Activated CD8-positive, alpha-beta T cell treated with anti-CD3 and anti-CD28 coated beads, Interleukin-2, amount 10 ng/mL, durations not matched to agents 7 days and 5 days (primary cell): ENCODE measurements around the gene CLCF1. TPM values are rescaled to one million over a fixed set of nuclear protein-coding genes. Genes with fewer than 3 reads are reported as not detected.
A peak's percentile ranks its signal among the peaks of the same experiment; 100 is the strongest.

Experiments
- ATAC-seq: fragments of 150-1000 bp; cut with Tn5 transposase; one replicate; pipeline ENCODE4 v1.10.0; 2021; ENCODE audit warnings: moderate library complexity
- CTCF ChIA-PET: fragments of 350-600 bp; sonication (Branson Sonifier 250); formaldehyde crosslinking; loops from one replicate; lab custom pipeline; 2021; ENCODE audit warnings: antibody characterized with exemption; lab: Charles Lee
- POLR2A ChIA-PET: fragments of 350-600 bp; sonication (Branson Sonifier 250); formaldehyde crosslinking; loops from one replicate; lab custom pipeline; 2021; ENCODE audit warnings: antibody characterized with exemption; lab: Charles Lee
- DNase-seq: peaks from one replicate; pipeline ENCODE4 v3.0.0-alpha.2; 2020
- H3K27ac Mint-ChIP-seq: one replicate; pipeline ENCODE4 v1.8.0; 2021; ENCODE audit warnings: mild to moderate bottlenecking, mixed read lengths
- H3K27me3 Mint-ChIP-seq: one replicate; pipeline ENCODE4 v1.8.0; 2021; ENCODE audit warnings: low read depth, mixed read lengths
- H3K36me3 Mint-ChIP-seq: one replicate; pipeline ENCODE4 v1.8.0; 2021; ENCODE audit warnings: low read depth, mixed read lengths
- H3K4me1 Mint-ChIP-seq: one replicate; pipeline ENCODE4 v1.8.0; 2021; ENCODE audit warnings: low read depth, mixed read lengths
- H3K4me3 Mint-ChIP-seq: one replicate; pipeline ENCODE4 v1.8.0; 2021; ENCODE audit warnings: mild to moderate bottlenecking, mixed read lengths
- H3K9me3 Mint-ChIP-seq: one replicate; pipeline ENCODE4 v1.8.0; 2022; ENCODE audit warnings: mixed read lengths; ENCODE audit not compliant: insufficient read depth
- total RNA-seq, 2 experiments: library from RNA; stranded (reverse); gene quantifications; one replicate each; pipeline ENCODE4 v1.2.3, GENCODE V29; 2021

CLCF1 gene
- total RNA-seq, 2 experiments from 2014 or later, result 0.29 to 0.50 TPM

GRCh38 chr11:67347964-67348749 lies 25.2 kb downstream of the CLCF1 start:
- Mint-ChIP-seq H3K4me3 (no peak overlapping the region), H3K9me3 (no peaks in the 10 kb centered on the region), H3K27me3 (no peaks in the 10 kb centered on the region), H3K36me3 (peaks cover 8% of the 10 kb centered on the region), H3K27ac (no peak overlapping the region), H3K4me1 (peaks cover 43% of the 10 kb centered on the region)
- ATAC-seq (no peak), DNase-seq (no peak)
- ChIA-PET POLR2A (no interaction called here), CTCF (interaction anchor here (0.8 to 18.5 kb wide), 8 partner anchors 6 to 86 kb away, joined by 3 to 998 read pairs (median 68); partner anchors contain the start of genes CLCF1, POLD4 and RAD9A)

- CTCF ChIA-PET, result interaction anchor here (0.7 to 18.5 kb wide), 37 partner anchors 8 to 283 kb away, joined by 3 to 196 read pairs (median 6); partner anchors contain the start of genes CLCF1, GSTP1, KDM2A and NUDT8
- no peak for DNase-seq
- ATAC-seq, result peak; percentile 51
- H3K9me3 Mint-ChIP-seq, result no peaks in the 10 kb centered on the region
- peaks cover 2% of the 10 kb centered on the region for H3K36me3 Mint-ChIP-seq
- no peaks in the 10 kb centered on the region for H3K27me3 Mint-ChIP-seq
- H3K4me1 Mint-ChIP-seq, result peaks cover 30% of the 10 kb centered on the region
- POLR2A ChIA-PET, result interaction anchor here (0.6 to 2.0 kb wide), 11 partner anchors 16 to 159 kb away, joined by 3 to 7 read pairs (median 4); partner anchors contain the start of genes ANKRD13D and RAD9A
- no peak overlapping the region for H3K4me3 Mint-ChIP-seq
- H3K27ac Mint-ChIP-seq, result peak overlapping the region; percentile 21
These were observed 27.2 kb downstream of the CLCF1 start for GRCh38 chr11:67345920-67346819.

- no peaks in the 10 kb centered on the region for H3K27me3 Mint-ChIP-seq
- DNase-seq, result no peak
- POLR2A ChIA-PET, result interaction anchor here (0.7 to 2.0 kb wide), 9 partner anchors 8 to 159 kb away, joined by 3 to 7 read pairs (median 4); partner anchors contain the start of gene POLD4
- H3K36me3 Mint-ChIP-seq, result no peaks in the 10 kb centered on the region
- CTCF ChIA-PET, result interaction anchor here (0.7 to 18.5 kb wide), 35 partner anchors 9 to 284 kb away, joined by 3 to 196 read pairs (median 6); partner anchors contain the start of genes CLCF1, GSTP1, KDM2A and NUDT8
- ATAC-seq, result peak; percentile 34
- no peaks in the 10 kb centered on the region for H3K9me3 Mint-ChIP-seq
- H3K27ac Mint-ChIP-seq, result peak overlapping the region; percentile 1
- H3K4me3 Mint-ChIP-seq, result no peak overlapping the region
- H3K4me1 Mint-ChIP-seq, result peaks cover 27% of the 10 kb centered on the region
These were observed 28.0 kb downstream of the CLCF1 start for GRCh38 chr11:67345247-67345919.

GRCh38 chr11:67344264-67344663 lies 29.1 kb downstream of the CLCF1 start:
- Mint-ChIP-seq H3K4me1 (peaks cover 27% of the 10 kb centered on the region), H3K4me3 (no peak overlapping the region), H3K9me3 (no peaks in the 10 kb centered on the region), H3K27ac (peak overlapping the region; percentile 78), H3K27me3 (no peaks in the 10 kb centered on the region), H3K36me3 (no peaks in the 10 kb centered on the region)
- peak; percentile 44 for DNase-seq
- ChIA-PET POLR2A (interaction anchor here (0.9 to 1.8 kb wide), 2 partner anchors 9 to 21 kb away, joined by 4 to 6 read pairs; partner anchors contain the start of gene POLD4), CTCF (interaction anchor here (1.1 to 18.5 kb wide), 7 partner anchors 10 to 82 kb away, joined by 3 to 196 read pairs (median 14); partner anchors contain the start of gene POLD4)
- ATAC-seq, result peak; percentile 63

DNA sequence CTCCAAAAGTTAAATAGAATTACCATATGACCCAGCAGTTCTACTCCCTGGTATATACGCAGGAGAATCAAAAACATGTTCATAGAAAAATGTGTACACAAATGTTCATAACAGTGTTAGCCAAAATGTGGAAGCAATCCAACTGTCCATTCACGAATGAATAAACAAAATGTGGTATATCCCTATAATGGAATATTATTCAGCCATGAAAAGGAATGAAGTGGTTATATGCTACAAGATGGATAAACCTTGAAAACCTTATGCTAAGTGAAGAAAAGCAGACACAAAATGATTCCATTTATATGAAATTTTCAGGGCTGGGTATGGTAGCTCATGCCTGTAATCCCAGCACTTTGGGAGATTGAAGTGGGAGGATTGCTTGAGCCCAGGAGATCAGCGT lies 36.1 kb downstream of the CLCF1 start:
- Mint-ChIP-seq H3K36me3 (no peaks in the 10 kb centered on the region), H3K27ac (no peak overlapping the region), H3K4me3 (no peak overlapping the region), H3K27me3 (no peaks in the 10 kb centered on the region), H3K9me3 (no peaks in the 10 kb centered on the region), H3K4me1 (no peaks in the 10 kb centered on the region)
- ATAC-seq, result no peak
- no peak for DNase-seq
- POLR2A ChIA-PET, result no interaction called here
- CTCF ChIA-PET, result interaction anchor here (2.3 to 18.5 kb wide), 3 partner anchors 9 to 20 kb away, joined by 8 to 196 read pairs (median 24); partner anchors contain the start of gene POLD4

DNA sequence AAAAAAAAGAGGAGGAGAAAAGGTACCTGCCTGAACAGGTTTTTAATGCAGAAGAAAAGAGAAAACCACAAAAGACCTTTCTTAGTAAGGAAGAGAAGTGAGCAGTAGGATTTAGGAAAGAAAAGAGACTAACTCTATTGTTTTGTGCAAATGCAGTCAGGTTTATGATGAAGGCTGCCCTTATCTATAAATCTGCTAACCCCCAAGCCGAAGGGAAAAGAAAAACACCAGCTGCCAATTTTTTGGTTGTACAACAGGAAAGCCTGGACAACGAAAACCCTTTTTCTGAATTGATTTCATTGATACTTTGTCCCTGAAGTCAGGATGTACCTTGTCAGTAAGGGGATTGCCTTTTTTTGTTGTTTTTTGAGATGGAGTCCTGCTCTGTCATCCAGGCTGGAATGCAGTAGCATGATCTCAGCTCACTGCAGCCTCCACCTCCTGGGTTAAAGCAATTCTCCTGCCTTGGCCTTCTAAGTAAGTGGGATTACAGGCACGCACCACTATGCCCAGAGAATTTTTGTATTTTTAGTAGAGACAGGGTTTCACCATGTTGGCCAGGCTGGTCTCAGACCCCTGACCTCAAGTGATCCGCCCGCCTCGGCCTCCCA lies 41.2 kb downstream of the CLCF1 start:
- H3K36me3 Mint-ChIP-seq, result no peaks in the 10 kb centered on the region
- H3K27me3 Mint-ChIP-seq, result no peaks in the 10 kb centered on the region
- DNase-seq, result no peak
- H3K4me1 Mint-ChIP-seq, result no peaks in the 10 kb centered on the region
- no peaks in the 10 kb centered on the region for H3K9me3 Mint-ChIP-seq
- no peak overlapping the region for H3K4me3 Mint-ChIP-seq
- ChIA-PET CTCF (interaction anchor here (0.5 to 18.5 kb wide), 4 partner anchors 13 to 70 kb away, joined by 3 to 196 read pairs (median 8); partner anchors contain the start of gene POLD4), POLR2A (interaction anchor here (0.7 kb wide), 1 partner anchor 21 kb away, joined by 3 read pairs; the partner anchor contains the start of gene POLD4)
- H3K27ac Mint-ChIP-seq, result no peak overlapping the region
- no peak for ATAC-seq

GRCh38 chr11:67323526-67323925 lies 49.9 kb downstream of the CLCF1 start:
- CTCF ChIA-PET, result interaction anchor here (0.8 to 7.8 kb wide), 6 partner anchors 22 to 59 kb away, joined by 3 to 76 read pairs (median 30); partner anchors contain the start of gene POLD4
- no peak for ATAC-seq

GRCh38 chr11:67322049-67322448 lies 51.3 kb downstream of the CLCF1 start:
- H3K27ac Mint-ChIP-seq, result no peak overlapping the region
- DNase-seq (no peak), ATAC-seq (no peak)
- CTCF ChIA-PET, result interaction anchor here (1.1 to 9.9 kb wide), 6 partner anchors 24 to 64 kb away, joined by 3 to 116 read pairs (median 58); partner anchors contain the start of gene POLD4
- POLR2A ChIA-PET, result interaction anchor here (1.1 to 1.6 kb wide), 4 partner anchors 23 to 60 kb away, joined by 3 to 7 read pairs (median 3); no protein-coding TSS in a partner anchor
- H3K9me3 Mint-ChIP-seq, result no peaks in the 10 kb centered on the region
- peaks cover 3% of the 10 kb centered on the region for H3K27me3 Mint-ChIP-seq
- H3K4me3 Mint-ChIP-seq, result no peak overlapping the region
- H3K36me3 Mint-ChIP-seq, result peaks cover 4% of the 10 kb centered on the region
- H3K4me1 Mint-ChIP-seq, result peaks cover 7% of the 10 kb centered on the region

More at GRCh38 chr11:67323526-67323925, 49.9 kb downstream of the CLCF1 start:
- POLR2A ChIA-PET, result interaction anchor here (1.1 kb wide), 1 partner anchor 21 kb away, joined by 4 read pairs; no protein-coding TSS in a partner anchor
- Mint-ChIP-seq H3K9me3 (no peaks in the 10 kb centered on the region), H3K27me3 (peaks cover 2% of the 10 kb centered on the region), H3K27ac (no peak overlapping the region), H3K36me3 (no peaks in the 10 kb centered on the region), H3K4me3 (no peak overlapping the region), H3K4me1 (peaks cover 2% of the 10 kb centered on the region)
- no peak for DNase-seq

DNA sequence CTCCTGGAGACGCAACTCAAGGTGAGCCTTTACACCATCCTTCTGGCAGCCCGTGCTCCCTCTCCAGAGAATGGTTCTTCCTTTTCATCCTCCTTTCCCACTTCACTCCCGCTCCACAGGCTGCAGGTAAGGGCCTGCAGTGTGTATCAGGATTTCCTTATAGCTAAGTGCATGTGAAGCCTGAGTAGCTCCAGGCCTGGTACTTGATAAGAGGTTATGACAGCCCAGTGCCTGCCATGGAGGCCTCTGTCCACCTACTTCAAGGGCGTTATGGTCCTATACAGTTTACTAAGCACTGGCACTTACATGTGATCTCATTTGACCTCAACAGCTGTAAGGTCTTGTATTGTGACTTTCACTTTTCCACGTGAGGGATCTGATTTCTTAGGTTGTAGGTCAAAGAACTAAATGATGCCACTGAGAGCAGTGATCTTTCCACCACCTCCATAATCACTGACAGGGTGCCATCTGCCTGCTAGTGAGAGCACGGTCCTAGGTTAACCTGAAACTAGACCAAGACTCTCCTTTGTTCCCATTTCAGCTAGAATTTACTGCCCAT lies 52.0 kb downstream of the CLCF1 start:
- ChIA-PET POLR2A (interaction anchor here (0.6 to 1.6 kb wide), 5 partner anchors 24 to 80 kb away, joined by 3 to 7 read pairs (median 3); no protein-coding TSS in a partner anchor), CTCF (interaction anchor here (1.0 to 9.9 kb wide), 6 partner anchors 24 to 68 kb away, joined by 3 to 116 read pairs (median 58); partner anchors contain the start of gene POLD4)
- no peaks in the 10 kb centered on the region for H3K9me3 Mint-ChIP-seq
- ATAC-seq (no peak), DNase-seq (no peak)
- peaks cover 4% of the 10 kb centered on the region for H3K36me3 Mint-ChIP-seq
- H3K27ac Mint-ChIP-seq, result no peak overlapping the region
- peaks cover 3% of the 10 kb centered on the region for H3K27me3 Mint-ChIP-seq
- H3K4me3 Mint-ChIP-seq, result no peak overlapping the region
- H3K4me1 Mint-ChIP-seq, result peaks cover 7% of the 10 kb centered on the region

- POLR2A ChIA-PET, result no interaction called here
- ATAC-seq, result no peak
- H3K27ac Mint-ChIP-seq, result no peak overlapping the region
These were observed 52.7 kb downstream of the CLCF1 start for GRCh38 chr11:67320691-67321090.

More at GRCh38 chr11:67320691-67321090, 52.7 kb downstream of the CLCF1 start:
- no peak overlapping the region for H3K4me3 Mint-ChIP-seq
- H3K36me3 Mint-ChIP-seq, result peaks cover 4% of the 10 kb centered on the region
- H3K9me3 Mint-ChIP-seq, result no peaks in the 10 kb centered on the region
- H3K27me3 Mint-ChIP-seq, result peaks cover 3% of the 10 kb centered on the region
- H3K4me1 Mint-ChIP-seq, result peaks cover 8% of the 10 kb centered on the region
- DNase-seq, result no peak
- CTCF ChIA-PET, result interaction anchor here (1.0 to 9.9 kb wide), 6 partner anchors 25 to 67 kb away, joined by 3 to 116 read pairs (median 58); partner anchors contain the start of gene POLD4
